H1 (cell line): ENCODE data around the gene SLC12A2.

Experiments used
- CBX5 ChIP-seq: fragments of 300-800, 300-1000 bp; sonication (generic); IDR thresholded peaks from 2 replicates; pipeline ENCODE4 v1.7.1; 2016; ENCODE audit warnings: antibody characterized with exemption, low read length, low read depth
- HDAC2 ChIP-seq, 2 experiments: fragments of 300-600 bp in 1 of 2; sonication (generic) in 1 of 2; IDR thresholded peaks; 2 replicates each; pipeline ENCODE4 v1.6.1; 2011 to 2012; ENCODE audit warnings: low read depth in 2 of 2, low read length in 2 of 2, mild to moderate bottlenecking in 2 of 2, moderate library complexity in 2 of 2, borderline replicate concordance in 1 of 2, inconsistent platforms in 1 of 2
- JUN ChIP-seq: IDR thresholded peaks from 2 replicates; pipeline ENCODE4 v1.6.1; 2011; ENCODE audit warnings: low read depth, mild to moderate bottlenecking, improper control_type of control experiment, low read length
- MAFK ChIP-seq: IDR thresholded peaks from 2 replicates; pipeline ENCODE4 v1.6.1; 2012; ENCODE audit warnings: low read depth, mild to moderate bottlenecking, improper control_type of control experiment, low read length
- POLR2A ChIP-seq, 2 experiments: IDR thresholded peaks; 1 replicate in 1 of 2; 2 replicates in 1 of 2; pipeline ENCODE4 v1.6.1; 2011; ENCODE audit warnings: low read depth in 2 of 2, low read length in 2 of 2, mild to moderate bottlenecking in 2 of 2; ENCODE audit errors: control extremely low read depth in 1 of 2
- POLR2AphosphoS5 ChIP-seq: IDR thresholded peaks from 2 replicates; pipeline ENCODE4 v1.6.1; 2011; ENCODE audit warnings: low read depth, low read length
- RBBP5 ChIP-seq: IDR thresholded peaks from 2 replicates; pipeline ENCODE4 v1.7.1; 2012; ENCODE audit warnings: low read depth, mild to moderate bottlenecking, inconsistent platforms, low read length, moderate library complexity, borderline replicate concordance
- SAP30 ChIP-seq: fragments of 300-600 bp; sonication (generic); IDR thresholded peaks from 2 replicates; pipeline ENCODE4 v1.7.1; 2012; ENCODE audit warnings: low read length, moderate library complexity, mild to moderate bottlenecking, inconsistent platforms; ENCODE audit not compliant: insufficient read depth, insufficient replicate concordance
- SIX5 ChIP-seq: IDR thresholded peaks from 2 replicates; pipeline ENCODE4 v1.6.1; 2011; ENCODE audit warnings: mild to moderate bottlenecking, low read depth, low read length
- SP1 ChIP-seq: IDR thresholded peaks from 2 replicates; pipeline ENCODE4 v1.6.1; 2011; ENCODE audit warnings: low read depth, low read length
- TAF1 ChIP-seq: IDR thresholded peaks from 2 replicates; pipeline ENCODE4 v1.6.1; 2011; ENCODE audit warnings: mild to moderate bottlenecking, low read depth, low read length
- YY1 ChIP-seq: IDR thresholded peaks from 2 replicates; pipeline ENCODE4 v1.6.1; 2011; ENCODE audit warnings: low read depth, mild to moderate bottlenecking, low read length
- TF ChIP-seq, protein P1 (sequence below), 3 experiments: IDR thresholded peaks; 1 replicate in 2 of 3; 2 replicates in 1 of 3; pipeline versions ENCODE4 v1.5.1 to v1.6.1; 2011; ENCODE audit warnings: low read length in 3 of 3, mild to moderate bottlenecking in 3 of 3, inconsistent platforms in 2 of 3, low read depth in 1 of 3, moderate library complexity in 1 of 3; ENCODE audit not compliant: insufficient read depth in 1 of 3; ENCODE audit errors: control extremely low read depth in 1 of 3
- TF ChIP-seq, protein P2 (sequence below): IDR thresholded peaks from 2 replicates; pipeline ENCODE4 v1.6.1; 2011; ENCODE audit warnings: low read depth, mild to moderate bottlenecking, low read length; ENCODE audit not compliant: insufficient read depth

DNA sequence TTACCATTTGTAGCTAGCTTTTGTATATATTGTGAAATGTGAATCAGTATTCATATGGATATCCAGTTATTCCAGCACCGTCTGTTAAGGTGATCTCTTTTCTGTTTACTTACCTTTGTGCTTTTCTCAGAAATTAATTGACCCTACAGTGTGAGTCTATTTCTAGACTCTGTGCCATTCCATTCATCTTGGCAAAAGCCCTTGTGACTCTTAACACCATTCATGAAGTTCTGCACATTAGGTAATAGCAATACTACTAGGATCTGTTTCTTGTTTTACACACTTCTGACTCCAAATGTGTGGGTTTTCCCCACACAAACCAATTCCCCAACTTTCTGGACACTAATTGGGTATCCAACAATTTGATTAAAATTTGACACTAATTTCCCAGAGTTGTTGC, 40.4 kb downstream of the SLC12A2 start:
- TF ChIP-seq HDAC2 (IDR thresholded peaks at IDR 0.05; ENCODE audit: borderline replicate concordance in 1 of 2, low read depth in 2 of 2, low read length in 2 of 2) (no peak), POLR2AphosphoS5 (no peak), JUN (no peak), POLR2A (IDR thresholded peaks at IDR 0.05; ENCODE audit: control extremely low read depth in 1 of 2, low read depth in 2 of 2, low read length in 2 of 2) (no peak), YY1 (no peak), CBX5 (no peak), MAFK (no peak), SP1 (no peak), RBBP5 (no peak), SIX5 (no peak), TAF1 (no peak), SAP30 (no peak)
- TF ChIP-seq, protein P1, sequence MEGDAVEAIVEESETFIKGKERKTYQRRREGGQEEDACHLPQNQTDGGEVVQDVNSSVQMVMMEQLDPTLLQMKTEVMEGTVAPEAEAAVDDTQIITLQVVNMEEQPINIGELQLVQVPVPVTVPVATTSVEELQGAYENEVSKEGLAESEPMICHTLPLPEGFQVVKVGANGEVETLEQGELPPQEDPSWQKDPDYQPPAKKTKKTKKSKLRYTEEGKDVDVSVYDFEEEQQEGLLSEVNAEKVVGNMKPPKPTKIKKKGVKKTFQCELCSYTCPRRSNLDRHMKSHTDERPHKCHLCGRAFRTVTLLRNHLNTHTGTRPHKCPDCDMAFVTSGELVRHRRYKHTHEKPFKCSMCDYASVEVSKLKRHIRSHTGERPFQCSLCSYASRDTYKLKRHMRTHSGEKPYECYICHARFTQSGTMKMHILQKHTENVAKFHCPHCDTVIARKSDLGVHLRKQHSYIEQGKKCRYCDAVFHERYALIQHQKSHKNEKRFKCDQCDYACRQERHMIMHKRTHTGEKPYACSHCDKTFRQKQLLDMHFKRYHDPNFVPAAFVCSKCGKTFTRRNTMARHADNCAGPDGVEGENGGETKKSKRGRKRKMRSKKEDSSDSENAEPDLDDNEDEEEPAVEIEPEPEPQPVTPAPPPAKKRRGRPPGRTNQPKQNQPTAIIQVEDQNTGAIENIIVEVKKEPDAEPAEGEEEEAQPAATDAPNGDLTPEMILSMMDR (IDR thresholded peaks at IDR 0.05; ENCODE audit: control extremely low read depth in 1 of 3, insufficient read depth in 1 of 3, low read depth in 1 of 3, low read length in 3 of 3) = no peak
- TF ChIP-seq, protein P2, sequence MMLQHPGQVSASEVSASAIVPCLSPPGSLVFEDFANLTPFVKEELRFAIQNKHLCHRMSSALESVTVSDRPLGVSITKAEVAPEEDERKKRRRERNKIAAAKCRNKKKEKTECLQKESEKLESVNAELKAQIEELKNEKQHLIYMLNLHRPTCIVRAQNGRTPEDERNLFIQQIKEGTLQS = no peak
